ENCODE measurements around the gene FKBP11.
"Not testable (repeated sequence)": the region's sequence is repeated elsewhere in the genome, so short reads cannot be mapped to it uniquely, and the experiment has no call there.

FKBP11 gene

DNA sequence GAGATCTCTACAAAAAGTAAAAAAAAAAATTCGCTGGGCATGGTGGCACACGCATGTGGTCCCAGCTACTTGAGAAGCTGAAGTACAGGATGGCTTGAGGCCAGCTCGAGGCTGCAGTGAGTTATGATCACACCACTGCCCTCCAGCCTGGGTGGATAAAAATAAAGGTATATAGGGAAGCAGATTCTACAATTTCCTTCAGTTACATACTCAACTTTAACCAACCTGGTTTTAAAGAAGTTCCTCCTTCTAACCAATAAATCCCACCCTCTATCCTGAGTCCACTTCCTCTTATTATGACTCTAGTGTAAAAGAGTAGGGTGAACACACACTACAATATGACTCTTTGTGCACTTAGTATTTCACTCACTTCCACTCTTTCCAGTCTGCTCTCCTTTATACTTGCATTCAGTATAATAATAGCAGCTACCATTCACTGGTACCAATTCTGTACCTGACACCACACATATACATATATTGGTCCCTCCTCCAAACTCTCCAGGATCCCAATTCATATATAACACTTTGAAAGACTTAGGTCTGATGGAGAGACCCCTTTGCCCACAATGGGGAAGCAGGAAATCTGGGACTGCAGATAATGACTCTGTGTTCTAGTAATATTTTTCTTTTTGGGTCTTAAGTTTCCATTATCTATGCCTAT, 29.7 kb upstream of the FKBP11 start:
- DNase-seq: no peak

DNA sequence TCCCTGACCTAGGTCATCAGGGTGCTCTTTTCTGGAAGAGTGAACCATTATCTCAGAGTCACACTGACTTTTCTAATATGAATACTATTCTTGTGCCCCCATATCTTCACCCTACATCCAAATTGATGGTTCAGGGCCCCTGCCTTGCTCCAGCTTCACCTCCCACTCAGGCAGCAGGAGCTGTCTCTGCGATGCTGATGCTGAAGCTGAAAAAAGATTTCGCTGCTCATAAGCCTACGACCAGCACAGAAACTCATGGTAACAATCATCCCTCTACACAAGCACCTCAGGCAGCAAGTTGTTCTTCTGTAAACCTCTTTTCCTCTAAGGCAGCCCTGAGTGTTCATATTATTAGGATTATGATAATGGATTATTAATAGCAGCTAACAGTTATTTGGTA, 28.8 kb upstream of the FKBP11 start:
- DNase-seq: no peak

DNA sequence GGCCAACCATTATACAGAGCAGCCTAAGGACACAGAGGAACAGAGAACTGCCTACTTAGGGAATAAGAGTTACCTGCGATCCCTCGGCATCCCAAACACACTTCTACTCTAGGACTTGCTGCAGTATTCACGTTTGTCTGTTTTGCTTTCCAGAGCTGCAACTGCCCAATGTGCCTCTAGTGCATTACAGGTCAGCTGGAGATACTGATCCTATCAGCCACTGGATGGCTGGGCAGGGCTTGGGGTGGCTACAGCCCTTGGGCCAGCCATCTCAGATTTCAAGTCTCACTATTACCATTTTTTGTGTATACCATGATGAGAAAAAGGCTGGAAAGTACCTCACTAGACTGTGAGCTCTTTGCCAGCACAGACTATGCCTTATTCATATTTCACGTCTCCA, 27.4 kb upstream of the FKBP11 start:
- no peak for DNase-seq

DNA sequence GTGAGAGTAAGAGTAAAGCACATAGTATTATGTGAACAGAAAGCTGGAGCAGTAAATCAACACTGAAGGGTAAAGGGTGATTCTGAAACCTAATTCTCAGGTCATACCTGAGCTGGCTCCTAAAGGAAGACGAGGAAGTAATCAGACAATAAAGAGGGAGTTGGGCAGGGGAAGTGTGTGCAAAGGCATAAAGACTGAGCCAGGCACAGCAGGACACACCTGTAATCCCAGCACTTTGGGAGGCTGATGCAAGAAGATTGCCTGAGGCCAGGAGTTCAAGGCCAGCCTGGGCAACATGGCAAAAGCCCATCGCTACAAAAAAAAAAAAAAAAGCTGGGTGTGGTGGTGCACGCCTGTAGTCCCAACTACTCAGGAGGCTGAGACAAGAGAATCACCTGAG, 22.4 kb upstream of the FKBP11 start:
- DNase-seq: no peak

DNA sequence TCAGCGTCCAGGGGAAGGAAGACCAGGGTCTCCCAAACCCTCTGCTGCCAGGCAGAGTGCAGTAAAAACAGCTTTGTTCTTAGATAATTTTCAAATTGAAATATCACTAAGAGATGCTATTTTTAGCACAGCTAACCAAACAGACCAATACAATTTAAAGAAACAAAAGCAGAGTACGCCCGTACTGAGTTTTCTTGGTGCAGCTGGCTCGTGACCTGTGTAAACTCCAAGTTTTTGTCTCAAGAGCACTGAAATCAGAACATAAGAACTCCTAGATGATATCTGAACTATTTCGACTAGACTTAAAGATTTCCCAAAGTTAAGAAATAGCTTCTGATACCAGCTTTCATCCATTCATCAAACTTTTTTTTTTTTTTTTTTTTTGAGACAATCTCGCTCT, 21.7 kb upstream of the FKBP11 start:
- no peak for DNase-seq

DNA sequence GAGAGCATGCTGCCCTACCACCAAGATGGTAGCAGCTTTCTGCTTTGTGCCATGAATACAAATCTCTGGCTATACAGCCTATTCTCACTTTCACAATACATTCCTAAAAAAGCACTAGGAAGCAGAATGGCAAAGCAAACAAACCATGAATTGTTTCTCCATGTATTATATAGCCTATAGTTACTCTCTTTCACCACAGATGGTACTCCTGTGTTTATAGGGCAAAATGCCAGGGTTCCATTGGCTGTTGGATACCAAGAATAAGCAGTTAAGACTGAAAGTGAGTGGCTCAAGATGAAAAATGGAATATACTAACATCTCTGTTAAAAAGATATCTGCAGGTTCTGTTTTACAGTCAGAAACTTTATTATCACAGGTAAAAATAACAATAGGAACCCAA, 20.9 kb upstream of the FKBP11 start:
- no peak for DNase-seq

DNA sequence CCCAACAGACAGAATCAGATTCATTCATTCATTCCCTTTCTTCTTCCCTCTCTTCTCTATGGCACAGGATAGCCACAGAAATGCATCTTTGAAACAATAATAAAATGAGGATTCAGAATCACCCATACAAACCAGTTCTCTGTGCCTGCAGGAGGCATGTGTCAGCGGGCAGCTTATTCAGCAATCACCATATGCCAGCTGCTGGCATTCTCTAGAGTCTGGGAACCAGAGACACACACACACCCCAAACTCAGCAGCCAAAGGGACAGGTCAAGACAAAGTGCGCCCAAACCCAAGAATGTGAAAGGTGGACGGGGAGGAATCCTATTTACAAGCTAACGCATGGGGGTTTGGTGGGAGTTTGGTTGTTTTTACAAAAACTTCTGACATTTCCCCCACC, 17.9 kb upstream of the FKBP11 start:
- no peak for DNase-seq

DNA sequence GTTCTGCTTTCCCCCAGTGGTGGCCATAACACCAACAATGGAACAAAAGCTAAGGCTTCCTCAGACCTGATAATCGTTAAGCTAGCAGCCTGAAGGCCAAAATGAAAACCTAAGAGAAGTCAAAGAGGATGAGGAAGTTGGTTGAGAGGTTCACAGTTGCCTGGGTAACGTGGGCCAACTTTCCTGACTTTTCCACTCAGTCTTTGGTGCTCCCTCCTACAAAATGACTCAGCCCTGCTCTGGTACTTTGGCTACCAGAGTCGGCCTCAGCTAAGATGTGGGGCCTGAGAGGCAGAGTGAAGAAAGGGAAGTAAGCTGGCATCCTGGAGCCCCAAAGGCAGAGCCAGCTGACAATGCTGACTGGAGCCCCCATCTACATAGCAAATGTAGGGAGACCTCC, 14.9 kb upstream of the FKBP11 start:
- no peak for DNase-seq

DNA sequence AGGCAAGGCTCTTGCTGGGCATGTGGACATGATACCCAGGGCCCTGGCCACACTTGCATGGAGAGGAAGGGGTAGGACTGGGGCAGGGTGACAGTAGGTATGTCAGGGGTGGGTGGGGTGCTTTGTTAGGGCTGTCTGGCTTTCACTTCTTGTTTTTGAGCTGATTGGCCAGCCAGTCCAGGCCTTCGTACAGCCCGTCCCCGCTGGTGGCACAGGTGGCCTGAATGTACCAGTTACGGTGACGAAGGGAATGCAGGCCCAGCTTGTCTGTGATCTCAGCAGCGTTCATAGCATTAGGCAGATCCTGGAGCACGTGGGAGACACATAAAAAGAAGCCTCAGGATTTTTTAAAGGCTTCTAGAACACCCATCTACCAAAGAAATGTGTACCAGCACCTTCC, 13.5 kb upstream of the FKBP11 start:
- peak; percentile 40 for DNase-seq

DNA sequence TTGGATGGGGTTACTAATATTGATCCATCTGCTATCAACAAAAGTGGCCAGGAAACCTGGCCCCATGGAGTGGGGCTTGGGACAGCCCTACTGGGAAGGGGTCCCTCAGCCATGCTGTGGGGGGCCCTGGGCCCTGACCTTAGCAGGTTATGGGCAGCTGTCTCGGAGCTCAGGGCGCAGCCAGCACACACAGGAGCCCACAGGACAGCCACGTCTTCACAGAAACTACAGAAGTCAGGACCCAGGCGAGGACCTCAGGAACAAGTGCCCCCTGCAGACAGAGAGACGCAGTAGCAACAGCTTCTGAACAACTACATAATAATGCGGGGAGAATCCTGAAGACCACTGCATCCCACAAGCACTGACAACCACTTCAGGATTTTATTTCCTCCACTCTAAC, 11.9 kb upstream of the FKBP11 start:
- DNase-seq: no peak

DNA sequence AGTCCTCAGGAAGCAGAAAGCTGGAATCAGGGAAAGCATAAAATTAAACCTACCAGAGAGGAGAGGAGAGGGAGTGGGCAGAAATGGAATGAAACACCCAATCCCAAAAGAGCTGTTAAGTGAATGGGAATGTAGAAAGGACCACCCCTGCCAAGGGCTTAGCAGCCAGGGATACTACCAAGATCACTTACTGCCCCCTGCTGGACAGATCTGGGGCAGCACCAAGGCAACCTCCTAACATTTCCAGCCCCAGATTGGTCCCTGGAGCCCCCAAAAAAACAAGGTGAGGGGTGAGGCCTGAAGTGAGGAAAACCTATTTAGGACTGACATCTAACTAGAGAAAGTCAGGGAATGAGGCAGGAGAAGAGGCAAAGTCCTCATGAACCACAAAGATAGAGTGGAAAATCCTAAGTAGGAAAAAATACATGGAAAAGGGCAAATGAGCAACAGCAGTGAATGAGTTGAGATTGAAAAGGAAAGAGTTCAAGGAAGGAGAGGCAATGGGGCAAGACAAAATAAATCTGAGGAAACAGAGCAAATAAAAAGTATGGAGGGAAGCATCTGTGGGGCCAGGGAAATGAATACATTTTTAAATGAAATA, 11.2 kb upstream of the FKBP11 start:
- peak; percentile 73 for DNase-seq

DNA sequence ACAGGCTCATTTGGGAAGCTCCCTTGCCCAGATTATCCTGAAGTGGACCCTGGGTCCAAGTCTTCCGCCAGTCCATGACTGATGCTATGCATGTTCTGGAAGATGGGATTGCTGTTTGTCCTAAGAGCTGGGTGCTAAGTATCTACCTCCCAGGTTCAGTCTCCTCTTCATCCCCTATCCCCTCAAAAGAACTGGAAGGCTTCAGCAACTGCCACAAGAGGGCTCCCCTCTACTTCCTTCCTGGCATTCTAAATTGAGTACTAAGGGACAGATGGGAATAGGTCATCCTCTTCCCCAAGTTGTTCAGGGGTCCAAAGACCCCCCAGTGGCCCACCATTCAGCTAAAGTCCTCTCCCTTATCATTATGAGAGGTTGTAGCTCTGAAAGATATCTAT, 9.0 kb upstream of the FKBP11 start:
- no peak for DNase-seq

DNA sequence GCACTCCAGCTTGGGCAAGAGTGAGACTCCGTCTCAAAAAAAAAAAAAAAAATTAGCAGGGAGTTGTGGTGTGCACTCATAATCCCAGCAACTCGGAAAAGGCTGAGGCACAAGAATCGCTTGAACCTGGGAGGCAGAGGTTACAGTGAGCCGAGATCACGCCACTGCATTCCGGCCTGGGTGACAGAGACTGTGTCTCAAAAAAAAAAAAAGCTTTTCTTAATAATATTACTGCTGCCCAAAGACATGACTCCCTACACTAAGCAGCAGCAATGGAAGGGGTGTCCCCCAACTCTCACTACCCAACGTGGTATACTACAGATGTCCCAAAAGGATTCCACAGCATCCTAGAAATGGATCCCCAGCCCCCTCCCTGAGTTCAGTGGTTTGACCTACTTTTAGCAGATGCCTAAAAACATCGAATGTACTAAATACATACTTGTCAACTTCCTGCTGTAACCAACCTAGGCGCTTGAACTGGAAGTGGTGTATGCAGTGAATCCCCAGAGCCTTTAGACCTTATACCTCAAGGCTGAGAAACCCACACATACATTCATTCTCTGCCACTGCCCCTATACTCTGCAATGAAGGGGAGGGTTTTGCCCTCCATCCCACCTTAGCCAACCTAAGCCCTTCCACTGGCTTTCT, 8.5 kb upstream of the FKBP11 start:
- no peak for DNase-seq

DNA sequence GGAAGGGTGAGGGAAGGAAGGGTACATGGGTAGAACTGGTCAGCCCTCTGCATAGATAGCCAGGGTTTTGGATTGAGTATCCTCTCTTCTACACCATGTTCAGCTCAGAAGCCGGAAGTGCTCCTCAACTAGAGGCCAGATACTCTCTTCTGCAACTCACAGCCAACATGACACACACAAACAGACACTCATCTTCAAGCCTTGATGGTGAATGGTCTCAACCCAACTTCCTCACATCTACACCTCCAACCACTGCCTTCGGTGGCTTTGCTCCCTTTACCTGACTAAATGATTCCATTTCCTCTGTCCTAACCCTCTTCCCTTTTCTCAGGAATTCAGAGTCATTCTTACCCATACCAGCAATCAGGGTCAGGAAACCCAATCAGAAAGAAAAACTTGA, 7.6 kb upstream of the FKBP11 start:
- DNase-seq: no peak

DNA sequence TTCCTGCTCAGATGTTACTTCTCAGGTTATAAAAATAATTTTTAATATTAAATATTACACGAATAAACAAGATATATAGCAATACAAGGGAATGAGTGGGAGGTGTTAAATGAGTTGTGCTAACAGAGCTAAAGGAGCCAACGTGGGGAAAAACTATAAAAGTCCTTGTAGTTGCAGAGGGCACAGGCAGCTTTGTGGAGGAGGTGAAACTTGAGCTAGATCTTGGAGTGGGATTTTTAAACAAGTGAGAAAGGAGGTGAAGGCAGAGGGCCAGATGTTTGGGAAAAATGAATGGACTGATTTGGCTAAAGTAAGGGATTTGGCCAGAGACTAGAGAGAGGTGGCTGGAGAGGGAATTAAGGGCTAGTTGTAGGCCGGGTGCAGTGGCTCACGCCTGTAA, 5.2 kb upstream of the FKBP11 start:
- DNase-seq: no peak

DNA sequence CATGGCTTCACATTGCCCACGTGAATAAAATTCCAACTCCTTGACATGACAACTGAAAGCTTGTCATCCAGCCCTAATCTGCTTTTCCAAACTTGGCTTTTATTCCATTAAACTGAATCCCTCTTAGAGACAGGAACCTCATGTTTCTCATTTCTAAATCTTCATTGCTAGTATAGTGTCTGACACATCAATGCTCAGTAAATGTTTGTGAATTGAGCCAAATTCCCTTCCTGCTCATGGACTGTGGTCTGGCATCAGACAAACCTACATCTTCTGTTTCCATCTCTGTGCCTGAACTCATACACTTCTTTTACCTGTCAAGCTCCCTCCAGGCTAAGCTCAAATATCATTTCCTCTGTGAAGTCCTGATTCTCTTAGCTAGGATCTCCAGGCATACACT, 4.3 kb upstream of the FKBP11 start:
- DNase-seq: no peak

DNA sequence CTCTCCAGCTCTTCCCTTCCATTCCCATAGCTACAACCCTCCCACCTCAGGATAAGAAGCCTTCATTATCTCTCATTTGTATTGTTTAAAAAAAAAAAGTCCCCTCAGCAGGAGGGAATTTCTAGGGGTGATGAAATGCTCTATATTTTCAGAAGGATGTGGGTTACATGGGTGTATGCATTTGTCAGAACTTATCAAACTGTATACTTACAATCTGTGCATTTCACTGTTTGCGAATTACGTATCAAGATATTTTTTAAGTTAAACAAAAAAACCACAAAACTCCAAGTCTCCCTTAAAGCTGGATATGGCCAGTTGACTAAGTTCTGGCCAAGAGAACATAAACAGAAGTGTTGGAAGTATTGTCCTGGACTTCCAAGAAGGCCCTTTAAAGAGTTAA, 2.0 kb upstream of the FKBP11 start:
- no peak for DNase-seq

DNA sequence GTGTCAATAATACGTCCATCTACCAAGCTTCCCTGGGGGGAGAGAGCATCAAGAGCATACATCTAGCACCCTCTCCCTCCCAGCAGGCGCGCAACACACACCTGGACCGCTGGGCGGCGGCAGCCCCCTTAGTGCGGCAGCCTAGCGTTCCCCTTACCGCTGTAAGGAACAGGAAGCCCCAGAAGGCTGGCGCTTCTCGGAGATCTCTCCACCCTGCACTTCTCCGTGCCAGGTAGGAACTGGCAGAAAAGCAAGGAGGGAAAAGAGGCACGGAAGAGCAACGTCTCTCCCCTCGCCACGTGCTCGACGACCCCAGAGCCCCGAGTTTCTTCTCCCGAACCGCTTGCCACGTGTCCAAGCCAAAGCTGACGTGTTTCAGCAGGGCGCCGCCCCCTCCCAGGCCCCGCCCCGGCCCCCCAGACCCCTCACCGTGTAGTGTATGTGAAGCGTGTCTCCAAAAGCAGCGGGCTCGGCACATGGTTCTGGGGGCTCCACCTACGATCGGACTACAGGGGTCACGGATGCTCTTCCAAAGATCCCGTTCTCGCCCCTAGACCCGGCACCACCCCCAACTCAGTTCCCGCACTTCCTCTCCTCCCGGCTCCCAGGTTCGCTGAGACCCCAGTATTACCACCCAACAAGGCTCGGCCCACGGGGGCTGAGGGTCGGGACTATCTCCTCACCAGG, 532 bp downstream of the FKBP11 start:
- DNase-seq: peak; percentile 76

DNA sequence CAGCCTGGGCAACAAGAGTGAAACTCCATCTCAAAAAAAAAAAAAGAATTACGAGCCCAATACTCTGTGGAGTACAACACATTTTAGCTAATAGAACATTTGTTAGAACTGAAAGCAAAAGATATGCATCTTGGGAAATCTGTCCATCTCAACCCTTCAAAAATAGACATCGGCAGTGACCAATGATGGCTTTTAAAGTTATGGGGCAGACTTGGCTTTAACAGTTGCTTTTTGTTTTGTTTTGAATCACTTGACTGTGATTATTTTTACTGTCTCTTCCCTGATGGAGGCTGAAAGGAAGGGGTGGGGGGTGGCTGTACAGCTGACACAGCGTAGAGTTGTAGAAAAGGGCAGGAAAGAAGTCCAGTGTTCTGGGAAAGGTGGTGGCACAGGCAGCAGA, 2.2 kb downstream of the FKBP11 start:
- no peak for DNase-seq

DNA sequence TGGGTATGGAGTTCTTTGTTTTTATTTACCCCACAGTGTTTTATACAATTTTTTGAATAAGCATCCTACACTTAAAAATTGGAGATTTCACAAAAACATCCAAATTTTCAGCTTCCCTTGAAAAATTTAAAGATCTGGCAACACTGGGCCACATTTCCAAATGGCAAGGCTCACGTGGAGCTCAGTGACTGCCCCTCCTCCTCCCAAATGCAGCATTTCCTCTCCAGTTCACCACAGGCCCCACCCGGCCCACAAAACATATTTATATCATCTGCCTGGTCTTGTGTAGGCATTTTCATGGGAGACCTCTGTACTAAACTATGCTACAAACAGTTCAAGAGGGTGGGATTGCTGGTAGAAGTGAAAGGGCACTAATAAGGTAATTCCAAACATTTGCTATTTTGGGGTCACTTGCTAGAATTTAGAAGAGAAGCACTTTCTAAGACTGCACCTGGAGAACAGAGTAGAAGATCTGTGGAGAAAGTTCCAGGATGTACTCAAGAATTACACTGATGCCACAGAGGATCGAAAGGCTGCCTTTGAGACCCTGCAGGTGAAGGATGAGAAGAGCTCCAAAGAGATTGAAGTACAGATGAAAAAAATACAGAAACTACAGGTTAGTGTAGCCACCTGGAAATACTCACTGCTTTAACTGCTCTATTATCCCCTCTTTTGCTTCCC, 7.3 kb downstream of the FKBP11 start:
- no peak for DNase-seq

DNA sequence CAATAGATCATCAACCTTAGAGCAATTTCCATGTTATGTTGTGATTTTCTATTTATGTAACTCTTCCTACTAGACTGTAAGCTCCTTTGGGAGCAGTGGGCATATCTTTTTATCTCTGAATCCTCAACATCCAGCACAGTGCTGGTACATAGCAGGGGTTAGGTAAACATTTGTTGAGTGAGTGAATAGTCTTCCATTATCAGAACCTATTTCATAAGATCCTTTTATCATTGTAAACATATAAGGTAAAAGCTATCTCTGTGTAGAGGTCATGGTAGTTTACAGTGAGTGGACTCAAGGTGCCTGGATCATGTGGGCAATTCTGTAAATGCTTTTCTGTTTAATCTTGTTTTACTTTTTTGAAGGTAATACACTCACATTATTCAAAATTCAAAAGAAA, 15.1 kb downstream of the FKBP11 start:
- DNase-seq: no peak

DNA sequence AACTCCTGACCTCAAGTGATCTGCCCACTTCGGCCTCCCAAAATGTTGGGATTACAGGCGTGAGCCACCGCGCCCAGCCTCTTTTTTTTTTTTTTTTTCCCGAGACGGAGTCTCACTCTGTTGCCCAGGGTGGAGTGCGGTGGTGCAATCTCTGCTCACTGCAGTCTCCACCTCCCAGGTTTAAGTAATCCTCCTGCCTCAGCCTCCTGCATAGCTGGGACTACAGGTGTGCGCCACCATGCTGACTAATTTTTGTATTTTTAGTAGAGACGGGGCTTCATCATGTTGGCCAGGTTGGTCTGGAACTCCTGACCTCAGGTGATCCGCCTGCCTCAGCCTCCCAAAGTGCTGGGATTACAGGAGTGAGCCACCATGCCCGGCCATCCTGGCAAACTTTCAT, 15.6 kb downstream of the FKBP11 start:
- not testable (repeated sequence) for DNase-seq

DNA sequence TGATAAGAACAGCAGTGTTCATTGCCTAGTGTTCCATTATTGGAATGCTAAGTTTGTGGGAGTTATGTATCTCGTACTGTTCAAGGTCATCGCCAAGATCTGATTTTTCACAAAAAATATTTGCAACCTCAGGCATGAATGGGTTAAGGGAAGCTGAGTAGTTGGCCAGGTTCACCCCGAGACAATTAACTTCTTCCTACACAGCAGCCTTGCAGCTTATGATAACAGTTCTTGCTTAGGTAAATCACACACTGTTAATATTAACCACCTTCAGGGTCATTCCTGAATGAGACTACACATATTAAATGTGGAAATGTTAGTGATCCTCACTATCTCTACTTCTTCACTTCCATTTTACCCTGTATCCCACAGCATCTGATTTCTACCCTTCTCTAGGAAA, 18.0 kb downstream of the FKBP11 start:
- no peak for DNase-seq

DNA sequence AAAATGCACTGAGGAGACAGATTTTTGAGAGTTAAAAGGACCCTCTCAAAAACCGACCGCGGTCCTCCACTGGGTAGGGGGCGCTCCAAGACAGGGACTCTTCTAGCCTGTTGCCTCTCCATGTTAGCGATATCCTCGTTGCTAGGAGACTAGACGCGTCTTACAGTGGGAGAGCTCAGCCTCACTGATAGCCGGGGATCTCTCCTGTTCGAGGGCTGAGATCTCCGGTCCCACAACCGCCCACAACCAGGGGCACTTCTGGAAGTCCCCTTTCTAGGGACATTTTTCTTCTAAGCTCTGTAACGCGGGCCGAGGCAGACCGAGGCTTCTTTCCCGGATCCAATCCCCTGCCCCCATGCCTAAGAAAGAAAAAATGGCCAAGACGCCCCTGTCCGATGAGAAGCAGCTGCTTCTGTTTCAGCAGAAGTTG, 21.3 kb downstream of the FKBP11 start:
- peak; percentile 79 for DNase-seq

Data from RPMI8226 (cell line).